HL-60 (cell line): ENCODE data around the gene TMEM130.

Source experiments
- DNase-seq, 2 experiments: peaks; one replicate each; pipeline ENCODE4 v3.0.0-alpha.2; 2010 to 2020; ENCODE audit warnings: low read depth in 1 of 2, low spot score in 1 of 2
- H3K27ac ChIP-seq: fragments of 250-450 bp; sonication (Bioruptor Pico); replicated peaks from 2 replicates; pipeline ENCODE4 v1.5.1; 2020; ENCODE audit warnings: mild to moderate bottlenecking, moderate library complexity
- H3K27me3 ChIP-seq: fragments of 250-450 bp; sonication (Bioruptor Pico); 2 replicates; pipeline ENCODE4 v1.5.1; 2021; ENCODE audit warnings: mild to moderate bottlenecking, moderate library complexity; ENCODE audit not compliant: insufficient read depth, poor library complexity, severe bottlenecking
- H3K4me3 ChIP-seq: replicated peaks from 2 replicates; pipeline ENCODE4 v1.5.1; 2011; ENCODE audit warnings: mild to moderate bottlenecking, control low read depth, low read length; ENCODE audit not compliant: insufficient read depth
- CTCF ChIP-seq: IDR thresholded peaks from one replicate; pipeline ENCODE4 v1.5.1; 2011; ENCODE audit warnings: low read length, control low read depth, inconsistent platforms; ENCODE audit not compliant: insufficient read depth
- GABPA ChIP-seq: IDR thresholded peaks from 2 replicates; pipeline ENCODE4 v1.6.1; 2012; ENCODE audit warnings: low read depth
- POLR2AphosphoS5 ChIP-seq: IDR thresholded peaks from 2 replicates; pipeline ENCODE4 v1.6.1; 2012; ENCODE audit warnings: low read depth
- REST ChIP-seq: IDR thresholded peaks from 2 replicates; pipeline ENCODE4 v1.6.1; 2012; ENCODE audit warnings: low read depth; ENCODE audit not compliant: insufficient replicate concordance
- SPI1 ChIP-seq: IDR thresholded peaks from 2 replicates; pipeline ENCODE4 v1.6.1; 2012; ENCODE audit warnings: low read depth, mild to moderate bottlenecking, borderline replicate concordance

TMEM130 gene

GRCh38 chr7:98866765-98867164, 3.0 kb downstream of the TMEM130 start:
- Histone ChIP-seq H3K27me3 (peaks cover 14% of the 10 kb centered on the region), H3K27ac (no peak overlapping the region), H3K4me3 (no peak overlapping the region)
- DNase-seq, result no peak
- TF ChIP-seq CTCF (no peak), SPI1 (no peak), REST (no peak), POLR2AphosphoS5 (no peak), GABPA (no peak)

GRCh38 chr7:98866351-98866750, 3.5 kb downstream of the TMEM130 start:
- no peak for DNase-seq
- no peak for TF ChIP-seq POLR2AphosphoS5
- Histone ChIP-seq H3K4me3 (no peak overlapping the region), H3K27ac (no peak overlapping the region), H3K27me3 (peaks cover 14% of the 10 kb centered on the region)

- Histone ChIP-seq H3K27me3 (peaks cover 14% of the 10 kb centered on the region), H3K27ac (no peak overlapping the region), H3K4me3 (no peak overlapping the region)
- TF ChIP-seq GABPA (no peak), REST (no peak), SPI1 (no peak), CTCF (no peak), POLR2AphosphoS5 (no peak)
- DNase-seq, result no peak
Observed at GRCh38 chr7:98864731-98865453, 4.9 kb downstream of the TMEM130 start.

- DNase-seq, result no peak
- no peak for TF ChIP-seq REST
- TF ChIP-seq POLR2AphosphoS5, result no peak
- TF ChIP-seq GABPA, result no peak
- TF ChIP-seq CTCF, result no peak
- TF ChIP-seq SPI1, result no peak
- Histone ChIP-seq H3K27me3 (peaks cover 3% of the 10 kb centered on the region), H3K27ac (no peak overlapping the region), H3K4me3 (no peak overlapping the region)
Observed at GRCh38 chr7:98863601-98864000, 6.2 kb downstream of the TMEM130 start.
